BJ (cell line): ENCODE measurements around the gene MAPKAPK2. TPM values are rescaled to one million over a fixed set of nuclear protein-coding genes. Genes with fewer than 3 reads are reported as not detected.

Experiments used
- CTCF ChIA-PET: fragments of 350-600 bp; formaldehyde crosslinking; extraction: SDS; loops from one replicate; lab custom pipeline; 2021; ENCODE audit warnings: antibody characterized with exemption, inconsistent platforms; lab: Yijun Ruan, JAX
- POLR2A ChIA-PET: fragments of 300-600 bp; sonication (Branson Sonifier 250); formaldehyde crosslinking; extraction: SDS; loops from one replicate; lab custom pipeline; 2021; ENCODE audit warnings: antibody characterized with exemption; lab: Charles Lee
- DNase-seq: peaks from one replicate; pipeline ENCODE4 v3.0.0-alpha.2; 2011; ENCODE audit warnings: low read depth
- H3K27me3 ChIP-seq: 2 replicates; pipeline ENCODE4 v1.6.0; 2011; ENCODE audit warnings: low read length; ENCODE audit not compliant: control insufficient read depth, insufficient read depth
- H3K36me3 ChIP-seq: 2 replicates; pipeline ENCODE4 v1.5.1; 2011; ENCODE audit warnings: low read length; ENCODE audit not compliant: control insufficient read depth, insufficient read depth
- H3K4me3 ChIP-seq: 2 replicates; pipeline ENCODE4 v1.5.1; 2011; ENCODE audit warnings: low read depth, mild to moderate bottlenecking, control low read depth, low read length
- CTCF ChIP-seq: IDR thresholded peaks from 2 replicates; pipeline ENCODE4 v1.5.1; 2011; ENCODE audit warnings: low read depth, mild to moderate bottlenecking, control low read depth, inconsistent platforms, low read length, moderate library complexity; ENCODE audit not compliant: insufficient read depth
- polyA plus RNA-seq: library from polyadenylated mRNA; depleted of rRNA; stranded (reverse); fragments of >200 nt; gene quantifications from 2 replicates; pipeline ENCODE4 v1.2.3, GENCODE V29; 2011

Gene MAPKAPK2
- polyA plus RNA-seq, 1 experiment = 80.1 TPM

GRCh38 chr1:206668351-206668750 lies 16.4 kb upstream of the MAPKAPK2 start:
- no peak for TF ChIP-seq CTCF
- POLR2A ChIA-PET = no interaction called here

GRCh38 chr1:206668874-206669410 lies 15.8 kb upstream of the MAPKAPK2 start:
- ChIA-PET POLR2A (no interaction called here), CTCF (interaction anchor here (0.7 to 5.8 kb wide), 4 partner anchors 10 to 590 kb away, joined by 3 to 36 read pairs (median 9); no protein-coding TSS in a partner anchor)
- H3K27me3 ChIP-seq = peaks cover 3% of the 10 kb centered on the region
- no peak for DNase-seq
- H3K36me3 ChIP-seq = no peaks in the 10 kb centered on the region
- no peak for TF ChIP-seq CTCF
- H3K4me3 ChIP-seq = no peak overlapping the region

More at GRCh38 chr1:206668351-206668750, 16.4 kb upstream of the MAPKAPK2 start:
- H3K4me3 ChIP-seq = no peak overlapping the region
- no peak for DNase-seq
- peaks cover 9% of the 10 kb centered on the region for H3K27me3 ChIP-seq
- no peaks in the 10 kb centered on the region for H3K36me3 ChIP-seq
- CTCF ChIA-PET = interaction anchor here (0.7 to 5.8 kb wide), 9 partner anchors 10 to 589 kb away, joined by 3 to 36 read pairs (median 5); partner anchors contain the start of gene DYRK3

- ChIA-PET POLR2A (no interaction called here), CTCF (interaction anchor here (1.5 to 5.5 kb wide), 5 partner anchors 8 to 54 kb away, joined by 3 to 82 read pairs (median 6); no protein-coding TSS in a partner anchor)
- peaks cover 2% of the 10 kb centered on the region for H3K27me3 ChIP-seq
- no peak overlapping the region for H3K4me3 ChIP-seq
- H3K36me3 ChIP-seq = no peaks in the 10 kb centered on the region
- no peak for TF ChIP-seq CTCF
- no peak for DNase-seq
Measured at GRCh38 chr1:206672011-206672688, 12.6 kb upstream of the MAPKAPK2 start.

GRCh38 chr1:206672844-206673758 lies 11.6 kb upstream of the MAPKAPK2 start:
- ChIA-PET POLR2A (no interaction called here), CTCF (interaction anchor here (1.5 to 5.5 kb wide), 6 partner anchors 9 to 53 kb away, joined by 3 to 82 read pairs (median 6); no protein-coding TSS in a partner anchor)
- Histone ChIP-seq H3K4me3 (no peak overlapping the region), H3K27me3 (no peaks in the 10 kb centered on the region; the same call in 1 of the 2 replicates), H3K36me3 (no peaks in the 10 kb centered on the region)
- TF ChIP-seq CTCF = no peak
- no peak for DNase-seq
